H9 (cell line): Measurements from ENCODE around the gene GLT6D1. TPM values are rescaled to one million over a fixed set of nuclear protein-coding genes. Genes with fewer than 3 reads are reported as not detected.

Experiments
- DNase-seq: peaks from one replicate; pipeline ENCODE4 v3.0.0-alpha.2; 2017
- H2AFZ ChIP-seq: one replicate; pipeline ENCODE4 v1.6.1; 2013; ENCODE audit warnings: mild to moderate bottlenecking, low read length, control low read depth, moderate library complexity
- H2AK5ac ChIP-seq: 2 replicates; pipeline ENCODE4 v1.6.1; 2013; ENCODE audit warnings: low read length, control low read depth, mixed read lengths; ENCODE audit not compliant: insufficient read length
- H2BK120ac ChIP-seq: one replicate; pipeline ENCODE4 v1.6.1; 2013; ENCODE audit warnings: low read depth, mild to moderate bottlenecking, low read length, control low read depth, inconsistent platforms; ENCODE audit not compliant: poor library complexity, severe bottlenecking
- H2BK12ac ChIP-seq: 2 replicates; pipeline ENCODE4 v1.6.1; 2013; ENCODE audit warnings: low read length, control low read depth, mixed read lengths, low read depth; ENCODE audit not compliant: insufficient read length
- H2BK15ac ChIP-seq: 2 replicates; pipeline ENCODE4 v1.6.1; 2013; ENCODE audit warnings: low read depth, low read length, control low read depth
- H2BK20ac ChIP-seq: one replicate; pipeline ENCODE4 v1.6.1; 2013; ENCODE audit warnings: low read depth, mild to moderate bottlenecking, low read length, control low read depth, inconsistent platforms; ENCODE audit not compliant: poor library complexity, severe bottlenecking
- H2BK5ac ChIP-seq: 2 replicates; pipeline ENCODE4 v1.6.1; 2013; ENCODE audit warnings: low read length, control low read depth, mixed read lengths; ENCODE audit not compliant: insufficient read length
- H3K14ac ChIP-seq: 2 replicates; pipeline ENCODE4 v1.6.1; 2013; ENCODE audit warnings: low read length, control low read depth; ENCODE audit not compliant: insufficient read depth
- H3K18ac ChIP-seq: 2 replicates; pipeline ENCODE4 v1.6.1; 2013; ENCODE audit warnings: low read depth, mild to moderate bottlenecking, mixed read lengths, low read length, control low read depth; ENCODE audit not compliant: insufficient read length
- H3K23ac ChIP-seq: 2 replicates; pipeline ENCODE4 v1.6.1; 2013; ENCODE audit warnings: low read length, control low read depth, mixed read lengths, low read depth; ENCODE audit not compliant: insufficient read length
- H3K23me2 ChIP-seq: 2 replicates; pipeline ENCODE4 v1.6.1; 2013; ENCODE audit warnings: low read depth, mild to moderate bottlenecking, mixed read lengths, low read length, control low read depth; ENCODE audit not compliant: insufficient read length, poor library complexity, severe bottlenecking
- H3K27ac ChIP-seq: 2 replicates; pipeline ENCODE4 v1.5.1; 2013; ENCODE audit warnings: low read length, control low read depth, mixed read lengths, low read depth; ENCODE audit not compliant: insufficient read length
- H3K27me3 ChIP-seq: 2 replicates; pipeline ENCODE4 v1.6.1; 2013; ENCODE audit warnings: low read length, control low read depth, inconsistent platforms; ENCODE audit not compliant: insufficient read depth
- H3K4ac ChIP-seq: 2 replicates; pipeline ENCODE4 v1.6.1; 2013; ENCODE audit warnings: low read depth, mild to moderate bottlenecking, control low read depth, inconsistent platforms, low read length, moderate library complexity
- H3K4me1 ChIP-seq: 2 replicates; pipeline ENCODE4 v1.6.1; 2013; ENCODE audit warnings: low read length, control low read depth, inconsistent platforms; ENCODE audit not compliant: insufficient read depth
- H3K4me2 ChIP-seq: 2 replicates; pipeline ENCODE4 v1.6.1; 2013; ENCODE audit warnings: low read length, control low read depth, mixed read lengths; ENCODE audit not compliant: insufficient read length, insufficient read depth
- H3K56ac ChIP-seq: 2 replicates; pipeline ENCODE4 v1.6.1; 2013; ENCODE audit warnings: low read depth, mild to moderate bottlenecking, mixed read lengths, low read length, control low read depth; ENCODE audit not compliant: insufficient read length
- H3K79me1 ChIP-seq: 2 replicates; pipeline ENCODE4 v1.6.1; 2013; ENCODE audit warnings: low read depth, mild to moderate bottlenecking, moderate library complexity, low read length, control low read depth, inconsistent platforms; ENCODE audit not compliant: insufficient read depth, poor library complexity, severe bottlenecking
- H3K79me2 ChIP-seq: 2 replicates; pipeline ENCODE4 v1.6.1; 2013; ENCODE audit warnings: low read length, control low read depth, inconsistent platforms; ENCODE audit not compliant: insufficient read depth
- H3K9ac ChIP-seq: 2 replicates; pipeline ENCODE4 v1.6.1; 2013; ENCODE audit warnings: low read length, control low read depth, mixed read lengths; ENCODE audit not compliant: insufficient read length; ENCODE audit errors: extremely low read depth
- H3K9me3 ChIP-seq: one replicate; pipeline ENCODE4 v1.6.1; 2013; ENCODE audit warnings: low read depth, low read length, inconsistent platforms; ENCODE audit not compliant: control insufficient read depth
- H3T11ph ChIP-seq: one replicate; pipeline ENCODE4 v1.6.1; 2013; ENCODE audit warnings: mild to moderate bottlenecking, low read length, control low read depth, inconsistent platforms
- H4K20me1 ChIP-seq: one replicate; pipeline ENCODE4 v1.6.1; 2013; ENCODE audit not compliant: control insufficient read depth, insufficient read length, insufficient read depth
- H4K5ac ChIP-seq: 2 replicates; pipeline ENCODE4 v1.6.1; 2013; ENCODE audit warnings: low read depth, mild to moderate bottlenecking, mixed read lengths, low read length, control low read depth; ENCODE audit not compliant: insufficient read length
- H4K8ac ChIP-seq: replicated peaks from 2 replicates; pipeline ENCODE4 v1.6.1; 2013; ENCODE audit warnings: low read length, control low read depth, mixed read lengths, low read depth; ENCODE audit not compliant: insufficient read length
- H4K91ac ChIP-seq: 2 replicates; pipeline ENCODE4 v1.6.1; 2013; ENCODE audit warnings: low read depth, mild to moderate bottlenecking, moderate library complexity, mixed read lengths, low read length, control low read depth; ENCODE audit not compliant: insufficient read length
- H3K27ac Mint-ChIP-seq, 3 experiments: 2 replicates in 2 of 3; 3 replicates in 1 of 3; pipeline ENCODE4 v1.8.0; 2020 to 2021; ENCODE audit warnings: mixed read lengths in 3 of 3, mild to moderate bottlenecking in 1 of 3, moderate library complexity in 1 of 3
- H3K27me3 Mint-ChIP-seq: 2 replicates; pipeline ENCODE4 v1.8.0; 2021; ENCODE audit warnings: low read depth, mild to moderate bottlenecking, moderate library complexity, mixed read lengths
- H3K36me3 Mint-ChIP-seq, 3 experiments: 2 replicates in 2 of 3; 3 replicates in 1 of 3; pipeline ENCODE4 v1.8.0; 2020 to 2021; ENCODE audit warnings: low read depth in 3 of 3, mixed read lengths in 3 of 3; ENCODE audit not compliant: insufficient read depth in 1 of 3
- H3K4me1 Mint-ChIP-seq, 2 experiments: 2 replicates each; pipeline ENCODE4 v1.8.0; 2020; ENCODE audit warnings: mixed read lengths in 2 of 2
- H3K4me3 Mint-ChIP-seq, 2 experiments: 2 replicates in 1 of 2; 3 replicates in 1 of 2; pipeline ENCODE4 v1.8.0; 2020 to 2021; ENCODE audit warnings: mild to moderate bottlenecking in 2 of 2, mixed read lengths in 2 of 2, moderate library complexity in 1 of 2
- H3K9me3 Mint-ChIP-seq, 2 experiments: 2 replicates in 1 of 2; 3 replicates in 1 of 2; pipeline ENCODE4 v1.8.0; 2020; ENCODE audit warnings: mild to moderate bottlenecking in 2 of 2, mixed read lengths in 2 of 2, moderate library complexity in 1 of 2
- CTCF ChIP-seq: fragments of 200-600 bp; sonication (generic); conservative IDR thresholded peaks from 3 replicates; pipeline ENCODE4 v1.8.0; 2021; ENCODE audit warnings: antibody characterized with exemption, mild to moderate bottlenecking
- WGBS: extraction: QIAGEN DNeasy Blood & Tissue Kit; methylation state at CpG from one replicate; pipeline ENCODE4 v1.1.7; 2013; ENCODE audit warnings: missing lambda C conversion rate, low lambda C conversion rate, mixed read lengths; ENCODE audit not compliant: insufficient read length; ENCODE audit errors: extremely low coverage; 5-methylcytosine and 5-hydroxymethylcytosine counted together
- total RNA-seq: library from RNA; stranded (reverse); gene quantifications from 2 replicates; pipeline ENCODE4 v1.2.1, GENCODE V29; 2021

The GLT6D1 gene
- total RNA-seq, 1 experiment from 2014 or later, result not detected

- Histone ChIP-seq H3K18ac (no peak overlapping the region), H3K4ac (no peak overlapping the region), H3K23me2 (no peaks in the 10 kb centered on the region), H2BK120ac (no peak overlapping the region), H4K8ac (no peak overlapping the region), H3K56ac (no peak overlapping the region), H3T11ph (no peak overlapping the region), H3K9ac (no peak overlapping the region), H2BK5ac (no peak overlapping the region), H3K4me1 (no peaks in the 10 kb centered on the region), H4K91ac (no peak overlapping the region), H2AFZ (no peak overlapping the region), H2BK15ac (no peak overlapping the region), H3K27ac (no peak overlapping the region), H4K5ac (no peak overlapping the region), H3K4me2 (no peak overlapping the region), H2BK20ac (no peak overlapping the region), H2BK12ac (no peak overlapping the region), H3K79me1 (no peaks in the 10 kb centered on the region), H3K23ac (no peak overlapping the region), H2AK5ac (no peak overlapping the region), H3K14ac (no peak overlapping the region), H4K20me1 (no peaks in the 10 kb centered on the region), H3K9me3 (no peaks in the 10 kb centered on the region), H3K79me2 (no peaks in the 10 kb centered on the region), H3K27me3 (no peaks in the 10 kb centered on the region)
- Mint-ChIP-seq H3K4me3 (no peak overlapping the region), H3K36me3 (peaks cover 0 to 4% (median 0%) of the 10 kb centered on the region in 3 experiments; a peak in 1 of 7 replicates), H3K27ac (no peak overlapping the region; a peak in 1 of 7 replicates), H3K4me1 (peaks cover 5 to 13% of the 10 kb centered on the region in 2 experiments; a peak in 3 of 4 replicates), H3K9me3 (peaks cover 2 to 4% of the 10 kb centered on the region in 2 experiments; a peak in 4 of 5 replicates), H3K27me3 (peaks cover 2% of the 10 kb centered on the region)
- no peak for DNase-seq
- WGBS, result no CpG with 5 or more reads among the region's 5 CpGs
- no peak for TF ChIP-seq CTCF
These were observed 39.0 kb downstream of the GLT6D1 start for GRCh38 chr9:135600296-135600817.
